OCI-LY3 (cell line): ENCODE measurements around the gene OR1J1.

Experiments used
- H2AFZ ChIP-seq: fragments of 200-600, 300-600 bp; shearing (Covaris generic); 2 replicates; pipeline ENCODE4 v1.6.0; 2014; ENCODE audit warnings: antibody characterized with exemption, low read depth, low read length
- H3K27ac ChIP-seq: fragments of 200-600, 300-600 bp; sonication (generic); 2 replicates; pipeline ENCODE4 v1.5.1; 2014; ENCODE audit warnings: mild to moderate bottlenecking, low read length, moderate library complexity, mixed read lengths
- H3K27me3 ChIP-seq: fragments of 200-600, 300-600 bp; sonication (generic); 2 replicates; pipeline ENCODE4 v1.6.1; 2014; ENCODE audit warnings: low read depth, low read length, mixed read lengths
- H3K36me3 ChIP-seq: fragments of 200-600, 300-600 bp; sonication (generic); replicated peaks from 2 replicates; pipeline ENCODE3; 2014; ENCODE audit warnings: low read depth, low read length, mixed read lengths
- H3K4me1 ChIP-seq: fragments of 300-600, 200-600 bp; sonication (generic); 2 replicates; pipeline ENCODE4 v1.6.1; 2014; ENCODE audit warnings: low read length, mixed read lengths
- H3K4me2 ChIP-seq: fragments of 200-600, 300-600 bp; sonication (generic); 2 replicates; pipeline ENCODE4 v1.6.1; 2014; ENCODE audit warnings: low read length, mixed read lengths
- H3K4me3 ChIP-seq: fragments of 300-600, 200-600 bp; sonication (generic); 2 replicates; pipeline ENCODE4 v1.5.1; 2014; ENCODE audit warnings: antibody characterized with exemption, mild to moderate bottlenecking, low read length, moderate library complexity
- H3K79me2 ChIP-seq: fragments of 300-600, 200-600 bp; shearing (Covaris generic); 2 replicates; pipeline ENCODE4 v1.6.1; 2014; ENCODE audit warnings: mild to moderate bottlenecking, low read length, mixed read lengths
- H3K9ac ChIP-seq: fragments of 300-600, 200-600 bp; shearing (Covaris generic); 2 replicates; pipeline ENCODE4 v1.6.0; 2014; ENCODE audit warnings: mild to moderate bottlenecking, low read length, moderate library complexity
- H3K9me3 ChIP-seq: fragments of 200-600, 300-600 bp; shearing (Covaris generic); 2 replicates; pipeline ENCODE4 v1.6.1; 2014; ENCODE audit warnings: low read length, mixed read lengths; ENCODE audit not compliant: insufficient read depth
- H4K20me1 ChIP-seq: fragments of 200-600, 300-600 bp; sonication (generic); 2 replicates; pipeline ENCODE4 v1.6.1; 2016; ENCODE audit warnings: low read length, mixed read lengths; ENCODE audit not compliant: insufficient read depth
- CTCF ChIP-seq: fragments of 200-600, 300-600 bp; sonication (generic); IDR thresholded peaks from 2 replicates; pipeline ENCODE4 v1.5.1; 2014; ENCODE audit warnings: antibody characterized with exemption, low read length, low read depth
- EZH2phosphoT487 ChIP-seq: fragments of 200-600 bp; shearing (Covaris generic); IDR thresholded peaks from 2 replicates; pipeline ENCODE4 v1.6.1; 2018; ENCODE audit warnings: antibody characterized with exemption, mixed run types, low read depth

The OR1J1 gene

GRCh38 chr9:122477826-122478225 is at the start of gene OR1J1:
TSS of gene OR1J1 (minus strand) at chr9:122477926. CDS start at chr9:122477926, 0 bp downstream.
- H3K4me1 ChIP-seq, result no peaks in the 10 kb centered on the region
- H3K4me3 ChIP-seq, result no peak within 1 kb of the TSS
- H3K27me3 ChIP-seq, result no peaks in the 10 kb centered on the region
- no peaks in the 10 kb centered on the region for H3K79me2 ChIP-seq
- no peaks in the 10 kb centered on the region for H3K36me3 ChIP-seq
- no peak within 1 kb of the TSS for H3K27ac ChIP-seq
- TF ChIP-seq EZH2phosphoT487 (no peak), CTCF (no peak)
- H2AFZ ChIP-seq, result no peak within 1 kb of the TSS
- H3K4me2 ChIP-seq, result no peak within 1 kb of the TSS
- no peaks in the 10 kb centered on the region for H3K9me3 ChIP-seq
- H3K9ac ChIP-seq, result no peak within 1 kb of the TSS
- H4K20me1 ChIP-seq, result no peaks in the 10 kb centered on the region

- no peaks in the 10 kb centered on the region for H3K9me3 ChIP-seq
- H3K4me3 ChIP-seq, result no peak within 1 kb of the TSS
- no peaks in the 10 kb centered on the region for H4K20me1 ChIP-seq
- H3K4me2 ChIP-seq, result no peak within 1 kb of the TSS
- no peak for TF ChIP-seq EZH2phosphoT487
- no peak for TF ChIP-seq CTCF
- H3K27ac ChIP-seq, result no peak within 1 kb of the TSS
- no peak within 1 kb of the TSS for H2AFZ ChIP-seq
- H3K4me1 ChIP-seq, result no peaks in the 10 kb centered on the region
- H3K27me3 ChIP-seq, result peaks cover 23% of the 10 kb centered on the region
- no peaks in the 10 kb centered on the region for H3K79me2 ChIP-seq
- H3K36me3 ChIP-seq, result no peaks in the 10 kb centered on the region
- no peak within 1 kb of the TSS for H3K9ac ChIP-seq
Measured at GRCh38 chr9:122527193-122527592, 49.5 kb upstream of the OR1J1 start, which contains the start of gene OR1N1. TSS of gene OR1N1 (minus strand) at chr9:122527293. CDS start at chr9:122527293, 0 bp downstream.

- Histone ChIP-seq H2AFZ (no peak overlapping the region), H3K79me2 (no peaks in the 10 kb centered on the region), H3K4me2 (no peak overlapping the region), H3K27me3 (peaks cover 24% of the 10 kb centered on the region), H3K9ac (no peak overlapping the region), H3K4me1 (no peaks in the 10 kb centered on the region), H3K36me3 (no peaks in the 10 kb centered on the region), H3K4me3 (no peak overlapping the region), H4K20me1 (no peaks in the 10 kb centered on the region), H3K9me3 (no peaks in the 10 kb centered on the region), H3K27ac (no peak overlapping the region)
- no peak for TF ChIP-seq CTCF
- no peak for TF ChIP-seq EZH2phosphoT487
Measured at GRCh38 chr9:122526602-122527001, 48.9 kb upstream of the OR1J1 start.

- no peaks in the 10 kb centered on the region for H3K36me3 ChIP-seq
- no peak overlapping the region for H3K4me2 ChIP-seq
- TF ChIP-seq CTCF, result no peak
- no peak for TF ChIP-seq EZH2phosphoT487
- no peaks in the 10 kb centered on the region for H3K79me2 ChIP-seq
- H3K9ac ChIP-seq, result no peak overlapping the region
- H2AFZ ChIP-seq, result no peak overlapping the region
- no peaks in the 10 kb centered on the region for H4K20me1 ChIP-seq
- H3K9me3 ChIP-seq, result no peaks in the 10 kb centered on the region
- H3K4me1 ChIP-seq, result no peaks in the 10 kb centered on the region
- no peak overlapping the region for H3K27ac ChIP-seq
- no peak overlapping the region for H3K4me3 ChIP-seq
- H3K27me3 ChIP-seq, result peaks cover 39% of the 10 kb centered on the region; the same call in 1 of the 2 replicates
Measured at GRCh38 chr9:122519376-122519775, 41.6 kb upstream of the OR1J1 start.
